NT2/D1 (cell line): ENCODE data around the gene TNK1.

Source experiments
- SUZ12 ChIP-seq: IDR thresholded peaks from 2 replicates; pipeline ENCODE4 v1.6.1; 2011; ENCODE audit not compliant: insufficient read length, insufficient read depth; ENCODE audit errors: extremely low read depth
- YY1 ChIP-seq: IDR thresholded peaks from 2 replicates; pipeline ENCODE4 v1.6.1; 2011; ENCODE audit not compliant: insufficient read length, insufficient read depth
- ZNF274 ChIP-seq: IDR thresholded peaks from 2 replicates; pipeline ENCODE4 v1.6.1; 2011; ENCODE audit warnings: mild to moderate bottlenecking, low read depth, low read length

- TF ChIP-seq SUZ12, result no peak
- TF ChIP-seq ZNF274, result no peak
- TF ChIP-seq YY1, result no peak
Measured at GRCh38 chr17:7437369-7437863, 56.5 kb downstream of the TNK1 start.
